NK-92 treated with Interleukin-12 subunit alpha and Interleukin-12 subunit beta, amount 100 ng/mL, for 24 hours (cell line): ENCODE measurements around the gene GRK1.
"Not testable (repeated sequence)": the region's sequence is repeated elsewhere in the genome, so short reads cannot be mapped to it uniquely, and the experiment has no call there.

Experiments
- DNase-seq: peaks from one replicate; lab custom pipeline; 2025; lab: John Stamatoyannopoulos, UW

GRK1 gene

DNA sequence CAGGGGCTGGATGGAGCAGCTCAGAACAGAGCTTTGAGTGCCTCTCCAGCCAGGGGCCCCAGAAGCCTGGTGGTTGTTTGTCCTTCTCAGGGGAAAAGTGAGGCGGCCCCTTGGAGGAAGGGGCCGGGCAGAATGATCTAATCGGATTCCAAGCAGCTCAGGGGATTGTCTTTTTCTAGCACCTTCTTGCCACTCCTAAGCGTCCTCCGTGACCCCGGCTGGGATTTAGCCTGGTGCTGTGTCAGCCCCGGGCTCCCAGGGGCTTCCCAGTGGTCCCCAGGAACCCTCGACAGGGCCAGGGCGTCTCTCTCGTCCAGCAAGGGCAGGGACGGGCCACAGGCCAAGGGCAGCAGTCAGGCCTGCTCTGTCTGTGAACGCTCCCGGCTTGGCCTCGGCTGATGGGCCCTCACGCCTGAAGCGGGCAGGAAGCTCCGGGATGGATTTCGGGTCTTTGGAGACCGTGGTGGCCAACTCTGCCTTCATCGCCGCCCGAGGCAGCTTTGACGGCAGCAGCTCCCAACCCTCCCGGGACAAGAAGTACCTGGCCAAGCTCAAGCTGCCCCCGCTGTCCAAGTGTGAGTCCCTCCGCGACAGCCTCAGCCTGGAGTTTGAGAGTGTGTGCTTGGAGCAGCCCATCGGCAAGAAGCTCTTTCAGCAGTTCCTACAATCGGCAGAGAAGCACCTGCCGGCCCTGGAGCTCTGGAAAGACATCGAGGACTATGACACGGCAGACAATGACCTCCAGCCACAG, at the start of gene GRK1:
TSS of gene GRK1 (plus strand) at position 269 of the 751 bp plus-strand sequence. CDS start at position 437, 168 bp downstream.
- no peak for DNase-seq

DNA sequence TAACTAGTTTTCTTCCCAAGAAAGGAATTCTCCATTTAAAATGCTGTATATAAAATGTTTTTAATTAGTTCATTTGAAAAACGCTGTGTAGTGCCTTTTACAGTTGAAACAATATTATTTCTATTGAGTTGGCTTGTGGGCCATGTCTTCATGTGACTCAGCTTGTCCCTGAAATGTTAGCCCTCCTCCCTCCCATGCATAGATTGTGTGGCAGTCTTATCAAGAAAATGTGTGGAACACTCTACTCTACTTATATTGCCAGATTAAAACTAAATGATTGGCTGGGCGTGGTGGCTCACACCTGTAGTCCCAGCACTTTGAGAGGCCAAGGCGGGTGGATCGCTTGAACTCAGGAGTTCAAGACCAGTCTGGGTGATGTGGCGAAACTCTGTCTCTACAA, 49.1 kb upstream of the GRK1 start:
- no peak for DNase-seq

DNA sequence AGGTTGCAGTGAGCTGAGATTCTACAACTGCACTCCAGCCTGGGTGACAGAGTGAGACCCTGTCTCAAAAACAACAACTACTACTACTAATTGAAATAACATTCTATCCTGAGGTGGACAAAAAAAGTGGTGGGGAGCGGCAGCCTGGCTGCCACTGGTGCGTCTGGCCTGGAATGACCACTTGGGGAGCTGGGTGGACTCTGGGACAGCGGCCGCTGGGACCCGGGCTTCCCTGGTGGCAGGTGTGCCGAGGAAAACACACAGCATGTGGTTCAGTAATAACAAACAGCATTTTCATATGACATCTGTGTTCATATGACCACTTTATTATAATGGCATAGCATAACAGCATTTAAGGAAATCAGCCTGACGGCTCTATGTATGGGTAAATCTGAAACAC, 48.6 kb upstream of the GRK1 start:
- DNase-seq, result no peak

DNA sequence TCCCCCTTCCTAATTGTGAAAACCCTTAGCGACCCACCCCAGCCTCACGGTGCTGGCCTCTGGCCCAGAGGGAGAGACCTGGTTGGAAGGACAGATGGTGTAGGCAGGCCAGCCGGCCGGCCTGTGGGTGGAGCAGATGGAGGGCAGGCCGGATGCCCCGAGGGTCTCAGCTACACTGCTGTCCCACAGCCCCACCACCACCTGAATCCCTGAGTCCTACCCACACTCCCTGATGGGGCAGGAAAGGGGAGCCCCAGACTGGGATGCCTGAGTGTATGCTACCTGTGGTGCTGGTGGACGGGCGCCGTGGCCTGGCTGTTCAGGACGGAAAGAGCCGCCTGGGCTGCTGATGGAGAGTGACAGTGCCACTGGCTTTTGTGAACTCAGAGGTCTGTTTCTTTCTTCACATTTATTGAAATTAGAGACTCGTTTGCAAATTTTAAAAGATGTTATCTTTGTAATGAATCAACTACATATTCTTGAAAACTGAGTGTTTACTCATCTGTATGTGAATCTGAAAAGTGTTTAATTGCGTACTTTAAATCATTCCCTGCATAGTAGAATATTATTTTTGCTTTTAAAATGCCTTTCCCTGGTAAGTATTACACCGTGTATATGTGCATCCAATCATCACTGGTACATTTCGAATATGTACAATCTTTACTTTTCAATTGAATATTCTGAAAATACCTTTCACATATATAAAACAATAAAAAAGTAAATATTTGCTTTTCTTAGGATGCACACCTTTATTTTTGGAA, 46.8 kb upstream of the GRK1 start:
- DNase-seq, result no peak

DNA sequence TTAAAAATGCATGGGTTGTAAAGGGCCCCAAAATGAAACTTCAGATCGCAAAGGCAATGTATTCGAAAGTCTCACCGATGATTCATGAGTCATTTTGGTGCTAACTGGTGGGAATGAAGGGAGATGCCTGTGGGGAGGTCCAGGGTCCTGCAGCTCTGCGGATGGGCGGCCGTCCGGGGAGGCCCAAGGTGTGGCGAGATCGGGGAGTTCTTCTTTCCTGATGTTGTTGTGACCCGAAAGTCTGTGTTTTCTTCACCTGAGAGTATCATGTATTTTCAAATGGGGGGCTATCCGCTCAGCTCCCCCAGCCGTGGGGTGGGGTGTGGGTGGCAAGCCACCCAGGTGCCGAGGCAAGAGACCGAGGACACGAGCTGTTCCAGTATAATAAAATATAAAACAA, 46.0 kb upstream of the GRK1 start:
- DNase-seq, result no peak

DNA sequence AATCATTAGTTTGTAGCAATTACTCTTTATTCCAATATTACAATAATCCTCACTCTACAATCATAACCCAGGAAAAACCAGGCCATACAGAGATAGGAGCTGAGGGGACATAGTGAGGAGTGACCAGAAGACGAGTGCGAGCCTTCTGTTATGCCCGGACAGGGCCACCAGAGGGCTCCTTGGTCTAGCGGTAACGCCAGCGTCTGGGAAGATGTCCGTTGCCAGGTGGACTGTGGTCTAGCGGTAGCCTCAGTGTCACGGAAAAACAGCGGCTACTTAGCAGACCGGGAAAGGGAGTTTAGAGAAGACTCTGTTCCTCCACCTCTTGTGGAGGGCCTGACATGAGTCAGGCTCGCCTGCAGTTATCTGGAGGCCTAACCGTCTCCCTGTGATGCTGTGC, 45.5 kb upstream of the GRK1 start:
- not testable (repeated sequence) for DNase-seq

DNA sequence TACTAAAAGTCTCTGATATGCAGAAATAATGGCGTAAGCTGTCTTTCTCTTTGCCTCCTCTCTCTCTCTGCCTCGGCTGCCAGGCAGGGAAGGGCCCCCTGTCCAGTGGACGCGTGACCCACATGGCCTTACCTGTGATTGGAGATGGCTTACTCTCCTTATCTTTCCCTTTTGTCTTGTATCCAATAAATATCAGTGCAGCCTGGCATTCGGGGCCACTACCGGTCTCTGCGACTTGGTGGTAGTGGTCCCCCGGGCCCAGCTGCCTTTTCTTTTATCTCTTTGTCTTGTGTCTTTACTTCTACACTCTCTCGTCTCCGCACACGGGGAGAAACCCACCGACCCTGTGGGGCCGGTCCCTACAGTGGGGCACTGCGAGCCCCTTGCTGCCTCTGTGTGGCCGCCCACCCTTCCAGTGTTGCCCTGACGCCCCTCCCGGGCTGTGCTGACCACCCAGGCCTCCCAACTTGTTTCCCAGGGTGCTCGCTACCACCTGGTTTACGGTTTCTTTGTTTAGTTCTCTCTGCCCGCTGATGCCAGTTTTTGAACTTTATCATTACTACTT, 45.0 kb upstream of the GRK1 start:
- DNase-seq, result not testable (repeated sequence)

DNA sequence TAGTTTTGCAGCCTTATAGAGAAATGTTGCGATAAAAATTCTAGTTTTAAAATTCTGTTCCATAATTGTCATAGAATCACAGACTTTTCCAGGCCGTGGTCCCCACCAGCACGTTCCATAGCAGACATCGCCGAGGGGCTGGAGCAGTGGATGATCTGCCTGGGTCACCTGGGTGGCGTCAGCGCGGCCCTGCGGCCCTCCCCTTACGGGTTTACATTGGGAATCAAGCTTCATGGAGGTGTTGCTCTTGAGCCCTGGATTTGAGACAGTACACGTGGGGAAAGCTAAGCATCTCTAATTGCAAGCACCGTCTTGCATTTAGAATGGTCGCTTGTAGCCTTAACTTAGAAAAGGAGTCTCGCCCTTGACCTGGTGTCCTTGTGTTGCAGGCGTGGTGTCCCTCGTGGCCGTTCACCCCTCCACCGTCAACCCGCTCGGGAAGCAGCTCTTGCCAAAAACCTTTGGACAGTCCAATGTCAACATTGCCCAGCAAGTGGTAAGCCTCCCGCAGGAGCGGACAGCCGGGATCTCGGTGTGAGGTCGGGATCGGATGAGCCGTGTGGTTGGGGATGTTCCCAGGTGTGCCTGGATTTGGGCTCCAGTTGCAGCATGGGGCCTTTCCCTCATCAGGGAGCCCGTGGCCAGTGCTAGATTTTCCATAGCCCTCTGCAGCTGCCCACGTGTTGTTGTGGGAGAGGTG, 44.1 kb upstream of the GRK1 start:
- no peak for DNase-seq

DNA sequence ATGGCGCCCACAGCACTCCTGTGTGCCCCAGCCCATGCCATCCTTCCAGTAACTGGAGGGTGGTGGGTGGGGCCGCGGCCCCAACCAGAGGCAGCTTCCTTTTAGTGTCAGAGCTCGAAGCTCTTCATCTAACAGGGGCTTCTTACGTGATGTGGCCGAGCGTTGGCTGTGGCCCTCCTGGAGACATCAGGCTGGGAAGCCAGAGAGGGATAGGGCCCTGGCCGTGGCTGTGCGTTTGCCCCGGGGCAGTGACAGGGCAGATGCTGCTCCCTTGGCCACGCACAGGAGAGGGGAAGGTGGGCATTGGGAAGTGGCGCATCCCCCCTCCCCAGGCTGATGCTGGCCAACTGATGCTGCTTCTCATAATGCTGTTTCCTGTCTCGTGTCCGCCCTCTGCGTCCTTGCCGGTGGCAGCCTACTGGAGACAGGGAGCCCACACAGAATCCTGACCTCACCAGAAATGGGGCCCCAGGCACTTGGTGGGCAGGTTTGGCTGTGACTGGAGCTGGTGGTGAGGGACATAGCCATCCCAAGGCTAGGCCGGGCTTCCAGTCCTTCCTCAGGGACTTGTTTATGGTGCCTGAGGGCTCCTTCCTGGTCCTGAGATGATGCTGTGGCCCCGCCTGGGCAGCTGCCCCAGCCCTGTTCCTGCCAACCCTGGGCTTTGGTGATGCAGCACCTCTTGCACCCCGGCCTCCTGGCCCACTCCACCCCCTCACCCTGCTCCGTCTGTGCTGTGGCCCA, 43.4 kb upstream of the GRK1 start:
- no peak for DNase-seq

DNA sequence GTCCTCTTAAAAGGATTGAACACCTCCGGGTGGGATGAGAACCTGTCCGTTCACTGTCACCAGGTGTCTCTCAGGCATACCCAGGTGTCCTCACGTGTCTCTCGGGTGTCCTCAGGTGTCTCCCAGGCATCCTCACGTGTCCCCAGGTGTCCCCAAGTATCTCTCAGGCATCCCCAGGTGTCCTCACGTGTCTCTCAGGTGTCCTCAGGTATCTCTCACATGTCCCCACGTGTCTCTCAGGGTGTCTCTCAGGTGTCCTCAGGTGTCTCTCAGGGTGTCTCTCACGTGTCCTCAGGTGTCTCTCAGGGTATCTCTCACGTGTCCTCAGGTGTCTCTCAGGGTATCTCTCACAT, 42.8 kb upstream of the GRK1 start:
- DNase-seq, result no peak

DNA sequence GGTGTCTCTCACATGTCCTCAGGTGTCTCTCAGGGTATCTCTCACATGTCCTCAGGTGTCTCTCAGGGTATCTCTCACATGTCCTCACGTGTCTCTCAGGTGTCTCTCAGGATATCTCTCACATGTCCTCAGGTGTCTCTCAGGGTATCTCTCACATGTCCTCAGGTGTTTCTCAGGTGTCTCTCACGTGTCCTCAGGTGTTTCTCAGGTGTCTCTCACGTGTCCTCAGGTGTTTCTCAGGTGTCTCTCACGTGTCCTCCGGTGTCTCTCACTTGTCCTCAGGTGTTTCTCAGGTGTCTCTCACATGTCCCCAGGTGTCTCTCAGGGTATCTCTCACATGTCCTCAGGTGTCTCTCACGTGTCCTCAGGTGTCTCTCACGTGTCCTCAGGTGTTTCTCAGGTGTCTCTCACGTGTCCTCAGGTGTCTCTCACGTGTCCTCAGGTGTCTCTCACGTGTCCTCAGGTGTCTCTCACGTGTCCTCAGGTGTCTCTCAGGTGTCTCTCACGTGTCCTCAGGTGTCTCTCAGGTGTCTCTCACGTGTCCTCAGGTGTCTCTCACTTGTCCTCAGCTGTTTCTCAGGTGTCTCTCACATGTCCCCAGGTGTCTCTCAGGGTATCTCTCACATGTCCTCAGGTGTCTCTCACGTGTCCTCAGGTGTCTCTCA, 42.2 kb upstream of the GRK1 start:
- not testable (repeated sequence) for DNase-seq

DNA sequence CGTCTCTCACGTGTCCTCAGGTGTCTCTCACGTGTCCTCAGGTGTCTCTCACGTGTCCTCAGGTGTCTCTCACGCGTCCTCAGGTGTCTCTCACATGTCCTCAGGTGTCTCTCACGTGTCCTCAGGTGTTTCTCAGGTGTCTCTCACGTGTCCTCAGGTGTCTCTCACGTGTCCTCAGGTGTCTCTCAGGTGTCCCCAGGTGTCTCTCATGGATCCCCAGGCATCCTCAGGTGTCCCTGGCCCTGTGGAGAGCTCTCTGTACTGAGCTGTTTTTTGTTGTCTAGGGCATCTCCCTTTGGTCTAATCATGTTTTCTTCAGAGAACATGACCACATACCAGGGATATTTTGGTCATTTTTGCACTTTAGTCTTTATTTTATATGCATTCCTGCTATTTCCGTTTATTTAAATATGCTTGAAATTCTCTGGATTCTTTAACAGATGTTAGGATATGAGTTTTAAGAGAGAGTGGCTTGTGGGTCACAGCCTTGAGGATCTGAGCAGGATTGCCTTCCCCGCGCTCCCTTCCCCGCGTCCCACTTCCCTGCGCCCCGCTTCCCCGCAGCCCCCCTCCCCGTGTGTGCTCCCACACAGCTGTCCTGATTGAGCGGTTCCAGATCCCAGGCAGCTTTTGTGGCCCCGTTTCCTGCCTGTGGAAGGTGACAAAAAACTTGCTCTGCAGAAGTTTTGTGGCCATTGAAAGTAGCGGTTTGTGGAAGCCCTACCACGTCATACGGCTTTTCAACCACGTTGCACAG, 40.9 kb upstream of the GRK1 start:
- no peak for DNase-seq

DNA sequence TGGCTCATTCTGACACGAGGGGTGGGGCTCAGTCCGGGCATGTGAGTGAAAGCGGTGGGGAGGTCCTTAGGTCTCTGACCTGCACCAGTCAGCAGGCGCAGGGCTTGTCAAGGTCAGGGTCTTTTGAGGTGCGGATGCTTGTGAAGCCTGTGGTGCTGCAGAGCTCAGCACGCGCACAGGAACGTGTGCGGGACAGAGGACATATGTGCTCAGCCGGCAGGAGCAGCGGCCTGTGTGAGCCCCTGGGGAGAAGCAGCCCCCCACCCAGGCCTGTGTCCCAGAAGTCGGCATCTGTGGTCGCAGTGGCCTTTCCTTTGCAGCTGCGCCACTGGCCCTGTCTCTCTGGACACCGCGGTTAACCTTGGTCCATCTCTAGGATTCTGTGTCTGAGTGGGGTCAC, 39.9 kb upstream of the GRK1 start:
- no peak for DNase-seq

DNA sequence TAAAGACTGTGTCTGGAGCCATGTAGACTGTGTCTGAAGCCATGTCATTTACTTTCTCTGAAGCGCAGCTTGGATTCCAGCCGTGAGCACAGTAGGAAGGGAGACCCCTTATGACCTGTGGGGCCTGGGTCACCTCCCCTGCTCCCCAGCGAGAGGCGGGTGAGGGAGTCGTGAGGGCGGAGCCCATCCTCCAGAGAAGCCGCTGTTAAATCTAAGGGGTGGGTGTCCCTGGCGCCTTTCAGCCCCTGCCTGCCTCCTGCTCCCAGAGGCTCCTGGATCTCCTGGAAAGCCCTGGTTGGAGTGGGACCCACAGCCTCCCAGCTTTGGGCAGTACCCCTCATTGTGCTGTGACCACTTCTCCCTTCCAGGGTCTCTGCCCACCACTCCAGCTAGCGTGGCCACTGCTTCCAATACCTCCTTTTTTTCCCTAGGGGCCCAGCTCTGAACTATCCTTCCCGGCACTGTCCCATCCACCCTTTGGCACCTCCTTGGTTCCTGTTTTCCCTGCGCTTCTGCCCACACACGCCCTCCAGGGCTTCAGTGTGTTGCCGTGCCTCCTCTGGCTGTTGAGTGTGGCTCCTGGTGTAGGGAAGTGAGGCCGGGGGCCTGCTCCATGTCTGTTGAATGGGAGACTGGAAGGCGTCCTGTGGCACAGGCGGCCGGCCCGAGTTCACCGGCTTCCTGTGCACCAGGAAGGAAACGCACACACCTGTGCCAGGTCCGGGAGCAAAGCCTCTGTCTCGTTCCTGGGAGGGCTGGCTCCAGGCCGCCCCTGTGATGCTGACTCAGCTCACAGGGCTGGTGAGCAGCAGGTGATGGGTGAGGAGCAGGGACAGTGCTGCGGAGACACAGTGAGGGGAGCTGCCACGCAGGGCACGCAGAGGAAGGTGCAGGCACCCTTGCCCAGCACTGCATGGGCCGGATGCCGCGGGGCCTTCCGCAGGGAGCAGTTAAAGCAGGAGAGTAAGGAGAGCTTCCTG, 38.4 kb upstream of the GRK1 start:
- DNase-seq, result no peak

DNA sequence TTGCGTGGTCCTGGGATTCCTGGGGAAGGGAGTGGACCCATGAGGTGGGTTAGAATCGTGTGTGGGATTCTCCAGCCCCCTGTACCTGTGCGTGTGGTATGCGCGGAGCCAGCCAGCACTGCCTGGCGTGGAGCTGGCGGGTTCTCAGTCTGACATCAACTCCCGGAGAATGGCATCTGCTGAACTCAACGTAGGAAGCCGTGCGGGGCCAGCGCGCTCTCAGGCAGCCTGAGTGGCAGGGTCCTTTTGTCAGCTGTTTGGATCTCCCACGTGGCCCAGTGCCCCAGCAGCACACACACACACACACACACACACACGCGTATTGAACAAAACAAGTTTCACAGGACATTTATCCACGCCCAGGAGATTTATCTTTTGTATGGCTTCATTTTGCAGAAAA, 37.2 kb upstream of the GRK1 start:
- no peak for DNase-seq

DNA sequence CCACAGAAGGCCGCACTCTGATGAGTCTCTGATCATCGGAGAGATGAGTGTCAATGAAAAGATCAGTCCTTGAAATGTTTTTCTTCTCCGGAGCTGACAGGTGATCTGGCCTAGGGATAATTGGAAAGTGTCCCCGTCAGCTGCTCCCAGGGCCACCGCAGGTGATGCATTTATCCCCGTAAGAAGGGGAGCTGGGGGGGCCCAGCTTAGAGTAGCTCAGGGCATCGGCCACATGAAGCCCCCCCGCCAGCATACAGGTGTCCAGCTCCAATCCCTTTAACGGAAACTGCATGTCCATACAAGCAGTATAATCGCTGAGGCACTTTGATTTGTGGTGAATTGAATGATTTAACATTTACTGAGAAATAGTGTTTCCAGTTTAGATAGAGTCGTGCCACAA, 36.7 kb upstream of the GRK1 start:
- DNase-seq, result no peak

DNA sequence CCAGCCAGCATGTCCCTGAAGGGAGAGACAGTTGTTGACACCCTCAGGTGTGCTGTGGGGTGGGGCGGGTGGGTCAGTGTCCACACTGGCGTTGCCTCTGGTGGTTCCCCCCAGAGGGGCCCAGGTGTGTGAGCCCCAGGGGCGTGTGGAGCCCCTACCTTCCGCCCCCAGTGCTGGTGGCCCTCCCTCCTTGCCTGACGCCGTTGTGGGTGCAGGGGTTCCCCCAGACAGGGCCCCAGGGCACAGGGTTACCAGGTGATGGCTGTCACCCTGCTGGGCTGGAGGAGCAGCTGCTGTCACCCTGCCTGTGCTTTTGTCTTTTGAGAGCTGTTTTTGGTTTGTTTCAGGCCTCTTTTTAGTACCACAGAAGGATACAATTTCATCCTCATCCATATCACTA, 36.2 kb upstream of the GRK1 start:
- DNase-seq, result no peak

DNA sequence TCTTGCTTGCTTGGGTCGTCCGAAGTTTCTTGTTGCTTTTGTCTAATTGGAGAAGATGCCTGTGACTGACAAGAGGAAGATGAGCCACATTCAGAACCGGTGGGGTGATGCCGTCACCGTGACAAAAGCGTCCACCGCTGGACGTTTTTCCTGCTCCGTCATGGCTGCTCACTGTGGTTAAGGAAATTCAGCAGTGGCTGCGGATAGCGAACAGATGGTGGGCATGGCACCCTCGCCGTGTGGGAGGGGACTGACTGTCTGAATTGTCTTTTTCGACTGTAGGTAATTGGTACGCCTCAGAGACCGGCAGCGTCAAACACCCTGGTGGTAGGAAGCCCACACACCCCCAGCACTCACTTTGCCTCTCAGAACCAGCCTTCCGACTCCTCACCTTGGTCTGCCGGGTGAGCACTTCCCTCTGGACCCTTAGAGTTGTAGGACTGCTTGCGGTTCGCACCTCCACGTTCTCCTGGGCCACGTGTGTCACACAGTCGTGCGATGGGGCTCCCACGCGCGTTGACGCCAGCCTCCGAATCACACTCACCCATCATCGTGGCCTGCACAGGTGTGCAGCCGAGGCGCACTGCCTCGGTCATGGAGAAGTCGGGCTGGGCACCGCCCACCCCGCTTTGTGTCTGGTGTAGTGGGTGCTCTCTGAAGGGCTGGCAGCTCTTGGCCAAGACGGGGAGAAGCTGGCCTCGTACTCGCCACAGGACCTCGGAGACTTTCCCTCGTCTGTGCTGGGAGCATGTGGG, 35.5 kb upstream of the GRK1 start:
- DNase-seq, result no peak
